Parathyroid adenoma (tissue), 2 donors: Measurements from ENCODE around the gene TEN1.
"Not testable (repeated sequence)": the region's sequence is repeated elsewhere in the genome, so short reads cannot be mapped to it uniquely, and the experiment has no call there.

Source experiments
- H2AFZ ChIP-seq: fragments of 300-600 bp; sonication (generic); one replicate; pipeline ENCODE4 v1.7.0; 2017; ENCODE audit warnings: antibody characterized with exemption, mild to moderate bottlenecking
- H3K27ac ChIP-seq: fragments of 300-600 bp; sonication (generic); one replicate; pipeline ENCODE4 v1.7.0; 2017
- H3K27me3 ChIP-seq: fragments of 300-600 bp; sonication (generic); one replicate; pipeline ENCODE4 v1.7.0; 2017; ENCODE audit warnings: low read length; ENCODE audit not compliant: control insufficient read depth, insufficient read depth
- H3K36me3 ChIP-seq: fragments of 300-600 bp; sonication (generic); one replicate; pipeline ENCODE4 v1.7.0; 2017; ENCODE audit warnings: low read length; ENCODE audit not compliant: control insufficient read depth, insufficient read depth
- H3K4me1 ChIP-seq: fragments of 300-600 bp; sonication (generic); one replicate; pipeline ENCODE4 v1.7.0; 2017; ENCODE audit warnings: control low read depth
- H3K4me2 ChIP-seq: fragments of 300-600 bp; sonication (generic); one replicate; pipeline ENCODE4 v1.7.0; 2017; ENCODE audit warnings: low read length
- H3K4me3 ChIP-seq: fragments of 300-600 bp; sonication (generic); one replicate; pipeline ENCODE4 v1.7.0; 2017; ENCODE audit warnings: low read depth, low read length
- H3K79me2 ChIP-seq: fragments of 300-600 bp; sonication (generic); one replicate; pipeline ENCODE4 v1.7.0; 2017; ENCODE audit warnings: control low read depth
- H3K9ac ChIP-seq: fragments of 300-600 bp; sonication (generic); one replicate; pipeline ENCODE4 v1.7.0; 2017; ENCODE audit warnings: mild to moderate bottlenecking
- H3K9me3 ChIP-seq: fragments of 300-600 bp; sonication (generic); one replicate; pipeline ENCODE4 v1.7.0; 2017; ENCODE audit warnings: low read length; ENCODE audit not compliant: control insufficient read depth
- TF ChIP-seq, protein P1 (sequence below): fragments of 300-600 bp; sonication (generic); IDR thresholded peaks from one replicate; pipeline ENCODE4 v1.7.0; 2017; ENCODE audit warnings: antibody characterized with exemption, mild to moderate bottlenecking
- donor health status: primary hyperparathyroidism.

Gene TEN1

DNA sequence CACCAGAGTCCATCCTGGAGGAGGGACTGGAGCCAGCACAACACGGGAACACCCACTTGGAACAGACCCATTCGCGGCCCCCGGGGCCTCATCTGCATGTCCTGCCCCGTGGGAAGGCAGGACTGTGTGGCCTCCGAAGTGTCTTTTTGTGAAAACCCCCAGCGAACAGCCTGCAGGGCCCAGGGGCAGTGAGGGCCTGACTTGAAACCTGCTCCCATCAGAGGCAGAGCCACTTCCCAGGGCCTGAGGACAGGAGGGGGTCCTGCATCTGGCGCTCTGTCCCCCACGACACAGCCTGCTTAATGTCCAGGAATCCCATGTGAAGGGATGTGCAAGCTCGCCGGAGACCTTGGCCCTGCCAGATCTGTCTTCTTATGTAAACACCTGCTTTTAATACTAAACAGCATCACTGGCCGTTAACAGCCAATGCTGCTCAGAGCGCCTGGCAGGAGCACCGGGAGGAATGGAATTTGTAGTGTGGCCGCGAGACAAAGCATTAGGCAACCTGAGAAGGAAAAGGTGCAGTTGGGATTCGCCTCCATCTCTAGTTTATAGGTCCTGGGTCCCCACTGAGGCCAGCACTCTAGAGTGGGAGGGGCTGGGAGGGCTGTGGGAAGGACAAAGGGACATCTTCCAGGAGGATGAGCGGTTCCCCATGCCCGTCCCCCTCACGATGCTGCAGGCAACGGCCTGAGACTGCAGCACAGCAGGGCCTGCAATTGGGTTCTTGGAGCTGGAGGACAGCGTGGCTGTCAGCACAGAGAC, 57.6 kb downstream of the TEN1 start:
- H3K9ac ChIP-seq = no peak overlapping the region
- peaks cover 4% of the 10 kb centered on the region for H3K4me1 ChIP-seq
- H3K79me2 ChIP-seq = no peaks in the 10 kb centered on the region
- H3K27ac ChIP-seq = no peak overlapping the region
- TF ChIP-seq, protein P1, sequence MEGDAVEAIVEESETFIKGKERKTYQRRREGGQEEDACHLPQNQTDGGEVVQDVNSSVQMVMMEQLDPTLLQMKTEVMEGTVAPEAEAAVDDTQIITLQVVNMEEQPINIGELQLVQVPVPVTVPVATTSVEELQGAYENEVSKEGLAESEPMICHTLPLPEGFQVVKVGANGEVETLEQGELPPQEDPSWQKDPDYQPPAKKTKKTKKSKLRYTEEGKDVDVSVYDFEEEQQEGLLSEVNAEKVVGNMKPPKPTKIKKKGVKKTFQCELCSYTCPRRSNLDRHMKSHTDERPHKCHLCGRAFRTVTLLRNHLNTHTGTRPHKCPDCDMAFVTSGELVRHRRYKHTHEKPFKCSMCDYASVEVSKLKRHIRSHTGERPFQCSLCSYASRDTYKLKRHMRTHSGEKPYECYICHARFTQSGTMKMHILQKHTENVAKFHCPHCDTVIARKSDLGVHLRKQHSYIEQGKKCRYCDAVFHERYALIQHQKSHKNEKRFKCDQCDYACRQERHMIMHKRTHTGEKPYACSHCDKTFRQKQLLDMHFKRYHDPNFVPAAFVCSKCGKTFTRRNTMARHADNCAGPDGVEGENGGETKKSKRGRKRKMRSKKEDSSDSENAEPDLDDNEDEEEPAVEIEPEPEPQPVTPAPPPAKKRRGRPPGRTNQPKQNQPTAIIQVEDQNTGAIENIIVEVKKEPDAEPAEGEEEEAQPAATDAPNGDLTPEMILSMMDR = no peak
- no peaks in the 10 kb centered on the region for H3K36me3 ChIP-seq
- no peaks in the 10 kb centered on the region for H3K27me3 ChIP-seq
- H3K4me3 ChIP-seq = no peak overlapping the region
- no peaks in the 10 kb centered on the region for H3K9me3 ChIP-seq
- H3K4me2 ChIP-seq = no peak overlapping the region
- no peak overlapping the region for H2AFZ ChIP-seq

DNA sequence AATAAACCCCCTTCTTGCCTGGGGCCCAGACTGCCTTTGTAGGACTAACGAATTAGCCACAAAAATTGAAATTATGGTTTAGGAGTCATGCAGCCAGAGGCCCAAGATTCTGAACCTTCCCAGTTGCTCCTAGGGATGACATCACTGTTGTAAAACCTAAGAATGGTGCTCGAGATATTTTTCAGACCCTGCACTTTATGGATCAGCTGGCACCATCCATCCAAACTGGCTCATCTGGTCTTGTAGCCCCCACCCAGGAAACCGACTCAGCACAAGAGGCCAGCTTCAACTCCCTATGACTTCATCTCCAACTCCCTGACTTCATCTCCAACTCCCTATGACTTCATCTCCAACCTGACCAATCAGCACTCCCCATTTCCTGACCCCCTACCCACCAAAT, 59.0 kb downstream of the TEN1 start:
- no peaks in the 10 kb centered on the region for H3K4me1 ChIP-seq
- no peak overlapping the region for H3K9ac ChIP-seq
- H3K4me3 ChIP-seq = no peak overlapping the region
- H3K4me2 ChIP-seq = no peak overlapping the region
- TF ChIP-seq, protein P1 = no peak
- H3K36me3 ChIP-seq = no peaks in the 10 kb centered on the region
- no peaks in the 10 kb centered on the region for H3K9me3 ChIP-seq
- H3K79me2 ChIP-seq = no peaks in the 10 kb centered on the region
- no peak overlapping the region for H2AFZ ChIP-seq
- no peaks in the 10 kb centered on the region for H3K27me3 ChIP-seq
- no peak overlapping the region for H3K27ac ChIP-seq

DNA sequence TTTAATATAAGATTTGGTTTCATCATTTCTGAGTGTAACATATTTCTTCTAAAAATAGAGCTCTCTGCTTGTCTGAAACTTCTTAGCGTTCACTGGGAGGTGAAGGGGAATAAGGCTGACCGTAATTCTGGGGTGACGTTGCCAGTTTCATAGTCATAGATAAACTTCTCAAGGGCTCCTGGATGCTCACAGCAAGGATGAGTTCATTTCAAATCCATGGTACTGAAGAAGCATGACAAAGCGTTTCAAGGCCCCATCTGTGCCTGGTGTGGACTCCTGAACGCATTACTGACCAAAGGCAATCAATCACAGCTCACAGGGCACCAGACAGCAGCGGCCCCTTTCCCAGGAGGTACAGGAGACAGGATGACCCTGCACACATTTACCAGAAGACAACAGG, 60.1 kb downstream of the TEN1 start:
- Histone ChIP-seq H3K79me2 (no peaks in the 10 kb centered on the region), H3K4me1 (no peaks in the 10 kb centered on the region), H2AFZ (no peak overlapping the region), H3K9me3 (no peaks in the 10 kb centered on the region), H3K9ac (no peak overlapping the region), H3K4me2 (no peak overlapping the region), H3K36me3 (no peaks in the 10 kb centered on the region), H3K27me3 (no peaks in the 10 kb centered on the region), H3K27ac (no peak overlapping the region), H3K4me3 (no peak overlapping the region)
- TF ChIP-seq, protein P1 = no peak

DNA sequence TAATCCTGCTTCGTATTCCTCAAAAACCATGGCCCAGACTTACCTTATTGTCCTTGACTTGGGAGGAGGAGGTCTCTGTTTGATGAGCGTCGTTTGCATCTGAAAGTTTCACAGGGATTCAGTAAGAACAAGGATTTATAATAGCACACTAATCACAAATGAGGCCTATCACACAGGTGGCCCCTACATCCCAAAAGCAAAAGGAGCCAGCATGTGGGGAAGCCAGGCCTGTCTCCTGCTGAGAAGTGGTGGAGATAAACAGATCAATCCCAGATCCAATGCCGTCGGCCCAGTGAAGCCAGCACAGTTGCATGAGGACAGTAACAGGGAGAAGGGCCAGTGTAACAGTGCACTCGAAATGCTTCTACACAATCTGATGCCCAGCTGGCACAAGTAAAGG, 61.3 kb downstream of the TEN1 start:
- Histone ChIP-seq H3K36me3 (no peaks in the 10 kb centered on the region), H3K27me3 (no peaks in the 10 kb centered on the region), H2AFZ (no peak overlapping the region), H3K79me2 (no peaks in the 10 kb centered on the region), H3K9ac (no peak overlapping the region), H3K9me3 (no peaks in the 10 kb centered on the region), H3K4me3 (no peak overlapping the region), H3K4me1 (peaks cover 12% of the 10 kb centered on the region), H3K27ac (no peak overlapping the region), H3K4me2 (no peak overlapping the region)
- TF ChIP-seq, protein P1 = no peak

DNA sequence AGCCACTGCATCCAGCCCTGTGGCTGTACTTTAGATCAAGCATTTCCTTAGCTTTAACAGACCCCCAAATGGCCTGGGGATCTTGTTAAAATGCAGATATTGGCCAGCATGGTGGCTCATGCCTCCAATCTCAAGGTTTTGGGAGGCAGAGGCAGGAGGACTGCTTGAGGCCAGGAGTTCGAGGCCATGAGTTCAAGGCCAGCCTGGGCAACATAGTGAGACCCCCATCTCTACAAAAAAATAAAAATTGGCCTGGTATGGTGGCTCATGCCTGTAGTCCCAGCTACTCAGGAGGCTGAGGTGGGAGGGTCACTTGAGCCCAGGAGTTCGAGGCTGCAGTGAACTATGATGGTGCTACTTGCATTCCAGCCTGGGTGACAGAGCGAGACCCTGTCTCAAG, 63.8 kb downstream of the TEN1 start:
- H3K4me1 ChIP-seq = peaks cover 29% of the 10 kb centered on the region
- H3K4me2 ChIP-seq, H3K4me3 ChIP-seq, H3K79me2 ChIP-seq, H3K36me3 ChIP-seq, H3K27ac ChIP-seq, H3K9me3 ChIP-seq, H3K9ac ChIP-seq, H2AFZ ChIP-seq, H3K27me3 ChIP-seq: not testable (repeated sequence)

DNA sequence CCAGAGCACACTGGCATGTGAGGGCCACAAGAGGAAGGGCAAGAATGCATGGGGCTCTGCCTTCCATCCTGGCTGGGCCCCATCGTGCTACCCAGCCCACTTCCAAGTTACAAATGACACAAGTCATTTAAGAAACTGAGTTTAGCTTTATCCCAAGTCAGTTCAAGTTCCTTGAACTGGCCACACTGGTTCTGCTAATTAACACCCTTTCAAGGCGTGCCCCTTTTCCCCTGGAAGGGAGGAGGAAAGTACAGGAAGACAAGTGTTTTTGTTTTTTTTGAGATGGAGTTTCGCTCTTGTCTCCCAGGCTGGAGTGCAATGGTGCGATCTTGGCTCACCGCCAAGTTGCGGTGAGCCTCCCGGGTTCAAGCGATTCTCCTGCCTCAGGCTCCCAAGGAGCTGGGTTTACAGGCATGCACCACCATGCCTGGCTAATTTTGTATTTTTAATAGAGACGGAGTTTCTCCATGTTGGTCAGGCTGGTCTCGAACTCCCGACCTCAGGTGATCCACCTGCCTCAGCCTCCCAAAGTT, 65.5 kb downstream of the TEN1 start:
- Histone ChIP-seq H3K27ac (peak overlapping the region; percentile 89), H3K4me1 (peaks cover 29% of the 10 kb centered on the region)
- H3K36me3 ChIP-seq, H3K9ac ChIP-seq, H3K79me2 ChIP-seq, H3K4me2 ChIP-seq, H3K27me3 ChIP-seq, H3K4me3 ChIP-seq, H2AFZ ChIP-seq, H3K9me3 ChIP-seq: not testable (repeated sequence)
